SK-N-SH (cell line): Measurements from ENCODE around the gene ABCB10. TPM values are rescaled to one million over a fixed set of nuclear protein-coding genes. Genes with fewer than 3 reads are reported as not detected.
"Not testable (repeated sequence)": the region's sequence is repeated elsewhere in the genome, so short reads cannot be mapped to it uniquely, and the experiment has no call there.

Source experiments
- CTCF ChIA-PET: fragments of 300-600, 350-600 bp; formaldehyde crosslinking; extraction: SDS; loops from one replicate; lab custom pipeline; 2021; lab: Yijun Ruan, JAX
- POLR2A ChIA-PET: fragments of 350-600 bp; sonication (Branson Sonifier 250); formaldehyde crosslinking; extraction: SDS; loops from one replicate; lab custom pipeline; 2020; ENCODE audit warnings: antibody characterized with exemption, inconsistent platforms; lab: Yijun Ruan, JAX
- DNase-seq: peaks from one replicate; pipeline ENCODE4 v3.0.0; 2012
- H2AFZ ChIP-seq: fragments of 200-600 bp; sonication (generic); 2 replicates; pipeline ENCODE4 v1.8.1; 2016; ENCODE audit warnings: antibody characterized with exemption, mild to moderate bottlenecking, low read depth
- H3F3A ChIP-seq: fragments of 200-600 bp; sonication (generic); replicated peaks from 2 replicates; pipeline ENCODE3; 2016; ENCODE audit warnings: antibody characterized with exemption, mild to moderate bottlenecking; ENCODE audit not compliant: insufficient read depth
- H3K27ac ChIP-seq, 2 experiments: fragments of 200-500 bp in 1 of 2; fragments of 200-600 bp in 1 of 2; sonication (Bioruptor generic) in 1 of 2; sonication (generic), shearing (Covaris generic) in 1 of 2; 2 replicates each; pipeline versions ENCODE4 v1.5.1 to v1.6.1; 2014 to 2016; ENCODE audit warnings: low read depth in 2 of 2, inconsistent platforms in 1 of 2, low read length in 1 of 2, mild to moderate bottlenecking in 1 of 2, mixed read lengths in 1 of 2
- H3K27me3 ChIP-seq: fragments of 200-600 bp; sonication (generic), shearing (Covaris generic); 2 replicates; pipeline ENCODE4 v1.6.1; 2016; ENCODE audit warnings: mixed run types; ENCODE audit not compliant: insufficient read depth
- H3K36me3 ChIP-seq, 2 experiments: fragments of 200-500 bp in 1 of 2; fragments of 200-600 bp in 1 of 2; sonication (Bioruptor generic) in 1 of 2; sonication (generic) in 1 of 2; replicated peaks in 1 of 2; 2 replicates each; pipeline versions ENCODE3 to v1.5.1; 2014 to 2016; ENCODE audit warnings: low read length in 1 of 2, mild to moderate bottlenecking in 1 of 2; ENCODE audit not compliant: insufficient read depth in 2 of 2, control insufficient read depth in 1 of 2
- H3K4me1 ChIP-seq, 2 experiments: fragments of 200-500 bp in 1 of 2; fragments of 200-600 bp in 1 of 2; sonication (Bioruptor generic) in 1 of 2; sonication (generic), shearing (Covaris generic) in 1 of 2; 2 replicates each; pipeline versions ENCODE4 v1.5.1 to v1.6.1; 2014 to 2016; ENCODE audit warnings: low read depth in 1 of 2, low read length in 1 of 2, mixed run types in 1 of 2; ENCODE audit not compliant: insufficient read depth in 2 of 2, control insufficient read depth in 1 of 2
- H3K4me2 ChIP-seq: fragments of 200-600 bp; sonication (generic), shearing (Covaris generic); 2 replicates; pipeline ENCODE4 v1.6.1; 2017; ENCODE audit warnings: mixed run types
- H3K4me3 ChIP-seq, 2 experiments: fragments of 200-500 bp in 1 of 2; fragments of 200-600 bp in 1 of 2; sonication (Bioruptor generic) in 1 of 2; sonication (generic), shearing (Covaris generic) in 1 of 2; 2 replicates each; pipeline versions ENCODE4 v1.5.1 to v1.8.1; 2014 to 2016; ENCODE audit warnings: low read depth in 2 of 2, inconsistent platforms in 1 of 2, low read length in 1 of 2, mild to moderate bottlenecking in 1 of 2, mixed read lengths in 1 of 2, moderate library complexity in 1 of 2
- H3K79me2 ChIP-seq: fragments of 200-600 bp; sonication (generic); 2 replicates; pipeline ENCODE4 v1.8.1; 2017; ENCODE audit warnings: mild to moderate bottlenecking; ENCODE audit not compliant: insufficient read depth
- H3K9ac ChIP-seq: fragments of 200-600 bp; sonication (generic); 2 replicates; pipeline ENCODE4 v1.6.1; 2017; ENCODE audit warnings: mixed run types
- H3K9me2 ChIP-seq: fragments of 200-600 bp; sonication (generic); 2 replicates; pipeline ENCODE4 v1.6.1; 2017; ENCODE audit warnings: mixed run types
- H3K9me3 ChIP-seq: fragments of 200-600 bp; sonication (generic); 2 replicates; pipeline ENCODE4 v1.6.1; 2017; ENCODE audit warnings: mixed run types, mild to moderate bottlenecking, moderate library complexity
- H4K20me1 ChIP-seq: fragments of 200-600 bp; sonication (generic); 2 replicates; pipeline ENCODE4 v1.6.1; 2017; ENCODE audit warnings: mild to moderate bottlenecking, mixed run types; ENCODE audit not compliant: insufficient read depth
- EZH2phosphoT487 ChIP-seq: fragments of 200-600 bp; sonication (generic); IDR thresholded peaks from 2 replicates; pipeline ENCODE4 v1.6.1; 2017; ENCODE audit warnings: low read depth, mixed run types, mild to moderate bottlenecking, antibody characterized with exemption, moderate library complexity, borderline replicate concordance
- MAX ChIP-seq: IDR thresholded peaks from 2 replicates; pipeline ENCODE4 v1.4.0; 2012; ENCODE audit warnings: low read depth
- TAF1 ChIP-seq: IDR thresholded peaks from 2 replicates; pipeline ENCODE4 v1.6.1; 2012; ENCODE audit warnings: low read depth, mild to moderate bottlenecking, low read length, moderate library complexity, borderline replicate concordance
- TEAD4 ChIP-seq: IDR thresholded peaks from 2 replicates; pipeline ENCODE4 v1.4.0; 2012; ENCODE audit warnings: mild to moderate bottlenecking, borderline replicate concordance; ENCODE audit not compliant: insufficient read depth
- USF2 ChIP-seq: fragments of 150-350 bp; IDR thresholded peaks from 2 replicates; pipeline ENCODE4 v1.6.1; 2017; ENCODE audit warnings: antibody characterized with exemption, low read length, low read depth, borderline replicate concordance
- WGBS: methylation state at CpG from one replicate; pipeline ENCODE4 v1.1.6; 2017; ENCODE audit warnings: low lambda C conversion rate; 5-methylcytosine and 5-hydroxymethylcytosine counted together
- polyA plus RNA-seq, 3 experiments: library from polyadenylated mRNA; depleted of rRNA; stranded (reverse); fragments of >200 nt; gene quantifications; 2 replicates each; pipeline ENCODE4 v1.2.3, GENCODE V29; 2012

The ABCB10 gene
- polyA plus RNA-seq, 1 of the 3 experiments (the other 2 are of a cell fraction) = 5.7 TPM

- TF ChIP-seq MAX (no peak), USF2 (no peak), TEAD4 (no peak), EZH2phosphoT487 (no peak)
- TF ChIP-seq, all 33 proteins: peak for 0
Measured at GRCh38 chr1:229561141-229561540, 2.6 kb upstream of the ABCB10 start (continued).

DNA sequence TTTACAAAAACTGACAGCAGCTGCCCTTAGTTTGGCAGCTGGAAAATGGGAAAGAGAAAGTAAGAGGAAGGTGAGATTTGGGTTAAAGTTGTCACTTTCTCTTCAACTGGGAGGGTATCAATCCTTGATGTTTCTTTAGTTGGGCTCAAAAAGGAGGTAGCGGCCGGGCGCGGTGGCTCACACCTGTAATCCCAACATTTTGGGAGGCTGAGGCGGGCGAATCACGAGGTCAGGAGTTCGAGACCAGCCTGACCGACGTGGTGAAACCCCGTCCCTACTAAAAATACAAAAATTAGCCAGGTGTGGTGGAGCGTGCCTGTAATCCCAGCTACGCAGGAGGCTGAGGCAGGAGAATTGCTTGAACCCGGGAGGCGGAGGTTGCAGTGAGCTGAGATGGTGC is 1.6 kb upstream of the ABCB10 start:
- H3K9me2 ChIP-seq, H3K27ac ChIP-seq, H3K36me3 ChIP-seq, POLR2A ChIA-PET, H3K27me3 ChIP-seq, H3K9me3 ChIP-seq, H4K20me1 ChIP-seq, H3F3A ChIP-seq, H3K4me2 ChIP-seq, H3K4me3 ChIP-seq, DNase-seq, H3K9ac ChIP-seq: not testable (repeated sequence)
- Histone ChIP-seq H3K4me1 (peaks cover 0 to 11% of the 10 kb centered on the region in 2 experiments; a peak in 2 of 4 replicates), H2AFZ (peak overlapping the region; percentile 96; the same call in 1 of the 2 replicates), H3K79me2 (peaks cover 29% of the 10 kb centered on the region)
- WGBS = 97% methylated on average over 15 of the region's 15 CpGs
- CTCF ChIA-PET = interaction anchor here (0.7 to 3.7 kb wide), 3 partner anchors 12 to 608 kb away, joined by 3 to 42 read pairs (median 3); partner anchors contain the start of genes TAF5L and URB2

GRCh38 chr1:229559336-229559801 is 862 bp upstream of the ABCB10 start:
- ChIA-PET POLR2A (interaction anchor here (0.9 to 1.2 kb wide), 4 partner anchors 51 to 68 kb away, joined by 4 to 9 read pairs (median 6); partner anchors contain the start of genes NUP133, TAF5L and URB2), CTCF (interaction anchor here (0.6 to 3.7 kb wide), 29 partner anchors 9 to 752 kb away, joined by 3 to 42 read pairs (median 4); partner anchors contain the start of genes NUP133, TAF5L and URB2)
- TF ChIP-seq TAF1 = 0 out of 2 replicates have a peak, but pooled peaks have one; percentile 4
- peak overlapping the region; percentile 96 for H2AFZ ChIP-seq
- not testable (repeated sequence) for H3F3A ChIP-seq, H3K36me3 ChIP-seq, H3K9me3 ChIP-seq, DNase-seq, H3K9me2 ChIP-seq, H3K27me3 ChIP-seq, H4K20me1 ChIP-seq
- H3K4me3 ChIP-seq = peak overlapping the region; percentile 72 to 90
- H3K4me2 ChIP-seq = peak overlapping the region; percentile 79
- WGBS = 13% methylated on average over 20 of the region's 20 CpGs
- H3K27ac ChIP-seq = peak overlapping the region; percentile 2 to 65; a peak in 2 of 4 replicates
- H3K9ac ChIP-seq = peak overlapping the region; percentile 43; the same call in 1 of the 2 replicates
- peaks cover 0 to 14% of the 10 kb centered on the region in 2 experiments; a peak in 2 of 4 replicates for H3K4me1 ChIP-seq
- peaks cover 36% of the 10 kb centered on the region for H3K79me2 ChIP-seq
